Liver (tissue), 9 donors: Measurements from ENCODE around the gene DIDO1. TPM values are rescaled to one million over a fixed set of nuclear protein-coding genes. Genes with fewer than 3 reads are reported as not detected.

Experiments used
- DNase-seq: peaks from one replicate; pipeline ENCODE4 v3.0.0-alpha.2; 2017; ENCODE audit warnings: low spot score
- H3K27ac ChIP-seq, 2 donors: one replicate each; pipeline ENCODE4 v1.7.0; 2013; ENCODE audit warnings: inconsistent platforms in 2 of 2, low read length in 2 of 2, control low read depth in 1 of 2, low read depth in 1 of 2, mild to moderate bottlenecking in 1 of 2
- H3K27me3 ChIP-seq, 4 donors: one replicate each; pipeline versions ENCODE4 v1.6.1 to v1.7.0; 2013; ENCODE audit warnings: low read length in 3 of 4, inconsistent platforms in 1 of 4, mild to moderate bottlenecking in 1 of 4, moderate library complexity in 1 of 4; ENCODE audit not compliant: control insufficient read depth in 4 of 4, insufficient read depth in 4 of 4
- H3K36me3 ChIP-seq, 4 donors: one replicate each; pipeline versions ENCODE4 v1.6.1 to v1.7.0; 2013; ENCODE audit warnings: low read length in 3 of 4, mild to moderate bottlenecking in 3 of 4, low read depth in 1 of 4, moderate library complexity in 1 of 4; ENCODE audit not compliant: control insufficient read depth in 4 of 4, insufficient read depth in 3 of 4
- H3K4me1 ChIP-seq, 4 donors: one replicate each; pipeline versions ENCODE4 v1.6.1 to v1.7.0; 2013; ENCODE audit warnings: low read length in 3 of 4, mild to moderate bottlenecking in 3 of 4, moderate library complexity in 1 of 4; ENCODE audit not compliant: control insufficient read depth in 4 of 4, insufficient read depth in 4 of 4
- H3K4me3 ChIP-seq, 3 donors: one replicate each; pipeline versions ENCODE4 v1.6.1 to v1.7.0; 2013; ENCODE audit warnings: low read length in 3 of 3, control low read depth in 1 of 3, low read depth in 1 of 3, mild to moderate bottlenecking in 1 of 3
- H3K9ac ChIP-seq, 2 donors: one replicate each; pipeline ENCODE4 v1.7.0; 2013; ENCODE audit warnings: low read length in 2 of 2, mild to moderate bottlenecking in 2 of 2, moderate library complexity in 2 of 2, control low read depth in 1 of 2, low read depth in 1 of 2
- H3K9me3 ChIP-seq, 4 donors: one replicate each; pipeline versions ENCODE4 v1.6.1 to v1.7.0; 2013; ENCODE audit warnings: low read length in 3 of 4; ENCODE audit not compliant: control insufficient read depth in 4 of 4
- EGR1 ChIP-seq, 2 donors: IDR thresholded peaks; 2 replicates each; pipeline ENCODE4 v1.6.1; 2016 to 2018; ENCODE audit warnings: antibody characterized with exemption in 2 of 2, low read depth in 2 of 2
- FOXA2 ChIP-seq: IDR thresholded peaks from 2 replicates; pipeline ENCODE4 v1.6.1; 2016; ENCODE audit warnings: antibody characterized with exemption
- HNF4G ChIP-seq: IDR thresholded peaks from 2 replicates; pipeline ENCODE4 v1.6.1; 2016; ENCODE audit warnings: antibody characterized with exemption
- RAD21 ChIP-seq, 2 donors: IDR thresholded peaks; 2 replicates each; pipeline ENCODE4 v1.6.1; 2016; ENCODE audit warnings: antibody characterized with exemption in 2 of 2, mild to moderate bottlenecking in 2 of 2
- RXRA ChIP-seq, 2 donors: IDR thresholded peaks; 2 replicates each; pipeline ENCODE4 v1.6.1; 2017 to 2018; ENCODE audit warnings: antibody characterized with exemption in 2 of 2, mild to moderate bottlenecking in 1 of 2
- SP1 ChIP-seq: IDR thresholded peaks from 2 replicates; pipeline ENCODE4 v1.6.1; 2018; ENCODE audit warnings: antibody characterized with exemption, mild to moderate bottlenecking
- TAF1 ChIP-seq: conservative IDR thresholded peaks from 2 replicates; pipeline ENCODE4 v1.6.1; 2016; ENCODE audit warnings: antibody characterized with exemption, mild to moderate bottlenecking
- YY1 ChIP-seq: IDR thresholded peaks from 2 replicates; pipeline ENCODE4 v1.6.1; 2016; ENCODE audit warnings: antibody characterized with exemption, mild to moderate bottlenecking
- WGBS: extraction: QIAGEN DNeasy Blood & Tissue Kit; methylation state at CpG from one replicate; pipeline ENCODE4 v1.1.7; 2013; 5-methylcytosine and 5-hydroxymethylcytosine counted together
- polyA plus RNA-seq, 2 donors: library from polyadenylated mRNA; stranded (reverse) in 1 of 2; unstranded in 1 of 2; fragments of 200-250 nt in 1 of 2; fragments of >200 nt in 1 of 2; fragmentation: Nextera tagmentation in 1 of 2; extraction: Ambion mirVana in 1 of 2; gene quantifications; one replicate each; pipeline versions ENCODE4 v1.2.1 to v1.2.3, GENCODE V29; 2013 to 2015
- total RNA-seq, 2 donors: library from RNA; depleted of rRNA; stranded (reverse); fragments of >200 nt; gene quantifications; one replicate each; pipeline ENCODE4 v1.2.3, GENCODE V29; 2014
- TF ChIP-seq, protein P1 (sequence below): IDR thresholded peaks from 2 replicates; pipeline ENCODE4 v1.6.1; 2016; ENCODE audit warnings: antibody characterized with exemption
- TF ChIP-seq, protein P2 (sequence below): IDR thresholded peaks from 2 replicates; pipeline ENCODE4 v1.6.1; 2016; ENCODE audit warnings: antibody characterized with exemption
- TF ChIP-seq, protein P3 (sequence below): IDR thresholded peaks from 2 replicates; pipeline ENCODE4 v1.6.1; 2016; ENCODE audit warnings: antibody characterized with exemption
- donor health status: healthy.
- donor health status: healthy.
- donor health status: healthy.
- donor health status: healthy.
- donor health status: healthy.

The DIDO1 gene
- total and polyA plus RNA-seq, 4 donors, result 10.1 to 43.1 (median 17.4) TPM

DNA sequence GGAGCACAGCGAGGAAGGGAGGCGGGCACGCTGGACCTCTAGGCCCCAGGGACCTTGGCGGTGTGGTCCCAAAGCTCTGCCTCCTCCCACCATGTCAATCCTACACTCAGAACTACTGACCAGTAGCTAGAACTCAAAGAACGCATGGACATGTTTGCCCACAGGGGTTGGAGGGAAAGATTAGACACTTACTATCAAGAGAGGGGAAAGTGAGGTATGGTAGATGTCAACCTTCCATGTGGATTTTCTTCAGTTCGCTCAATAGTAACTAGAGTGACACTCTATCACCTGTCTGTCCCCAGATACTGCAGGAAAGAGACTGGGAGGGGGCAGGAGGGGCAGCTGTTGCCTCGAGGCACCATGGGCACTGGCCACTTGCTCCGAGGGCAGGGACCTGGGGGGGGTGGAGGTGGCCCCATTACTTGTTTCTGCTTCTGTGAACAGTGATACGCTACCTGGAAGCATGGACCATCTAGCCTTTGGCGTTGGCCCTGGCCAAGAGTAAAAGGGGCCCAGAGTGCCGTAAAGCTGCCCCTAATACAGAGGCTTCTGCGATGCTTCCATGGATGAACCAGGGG lies 912 bp upstream of the DIDO1 start:
- TF ChIP-seq, protein P1, sequence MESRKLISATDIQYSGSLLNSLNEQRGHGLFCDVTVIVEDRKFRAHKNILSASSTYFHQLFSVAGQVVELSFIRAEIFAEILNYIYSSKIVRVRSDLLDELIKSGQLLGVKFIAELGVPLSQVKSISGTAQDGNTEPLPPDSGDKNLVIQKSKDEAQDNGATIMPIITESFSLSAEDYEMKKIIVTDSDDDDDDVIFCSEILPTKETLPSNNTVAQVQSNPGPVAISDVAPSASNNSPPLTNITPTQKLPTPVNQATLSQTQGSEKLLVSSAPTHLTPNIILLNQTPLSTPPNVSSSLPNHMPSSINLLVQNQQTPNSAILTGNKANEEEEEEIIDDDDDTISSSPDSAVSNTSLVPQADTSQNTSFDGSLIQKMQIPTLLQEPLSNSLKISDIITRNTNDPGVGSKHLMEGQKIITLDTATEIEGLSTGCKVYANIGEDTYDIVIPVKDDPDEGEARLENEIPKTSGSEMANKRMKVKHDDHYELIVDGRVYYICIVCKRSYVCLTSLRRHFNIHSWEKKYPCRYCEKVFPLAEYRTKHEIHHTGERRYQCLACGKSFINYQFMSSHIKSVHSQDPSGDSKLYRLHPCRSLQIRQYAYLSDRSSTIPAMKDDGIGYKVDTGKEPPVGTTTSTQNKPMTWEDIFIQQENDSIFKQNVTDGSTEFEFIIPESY, result no peak
- no peak for TF ChIP-seq TAF1
- TF ChIP-seq RAD21 (IDR thresholded peaks at IDR 0.05), result no peak
- TF ChIP-seq RXRA (IDR thresholded peaks at IDR 0.05), result no peak
- TF ChIP-seq, protein P2, sequence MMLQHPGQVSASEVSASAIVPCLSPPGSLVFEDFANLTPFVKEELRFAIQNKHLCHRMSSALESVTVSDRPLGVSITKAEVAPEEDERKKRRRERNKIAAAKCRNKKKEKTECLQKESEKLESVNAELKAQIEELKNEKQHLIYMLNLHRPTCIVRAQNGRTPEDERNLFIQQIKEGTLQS, result no peak
- peak overlapping the region in 1 of 3 donors; percentile 92 for H3K4me3 ChIP-seq
- no peaks in the 10 kb centered on the region for H3K36me3 ChIP-seq
- 85% methylated on average over 12 of the region's 12 CpGs for WGBS
- H3K4me1 ChIP-seq, result peaks cover 26 to 71% (median 60%) of the 10 kb centered on the region in 4 donors
- H3K27me3 ChIP-seq, result no peaks in the 10 kb centered on the region
- no peak for DNase-seq
- no peak overlapping the region for H3K9ac ChIP-seq
- peak overlapping the region in 1 of 2 donors; percentile 98 for H3K27ac ChIP-seq
- H3K9me3 ChIP-seq, result no peaks in the 10 kb centered on the region

DNA sequence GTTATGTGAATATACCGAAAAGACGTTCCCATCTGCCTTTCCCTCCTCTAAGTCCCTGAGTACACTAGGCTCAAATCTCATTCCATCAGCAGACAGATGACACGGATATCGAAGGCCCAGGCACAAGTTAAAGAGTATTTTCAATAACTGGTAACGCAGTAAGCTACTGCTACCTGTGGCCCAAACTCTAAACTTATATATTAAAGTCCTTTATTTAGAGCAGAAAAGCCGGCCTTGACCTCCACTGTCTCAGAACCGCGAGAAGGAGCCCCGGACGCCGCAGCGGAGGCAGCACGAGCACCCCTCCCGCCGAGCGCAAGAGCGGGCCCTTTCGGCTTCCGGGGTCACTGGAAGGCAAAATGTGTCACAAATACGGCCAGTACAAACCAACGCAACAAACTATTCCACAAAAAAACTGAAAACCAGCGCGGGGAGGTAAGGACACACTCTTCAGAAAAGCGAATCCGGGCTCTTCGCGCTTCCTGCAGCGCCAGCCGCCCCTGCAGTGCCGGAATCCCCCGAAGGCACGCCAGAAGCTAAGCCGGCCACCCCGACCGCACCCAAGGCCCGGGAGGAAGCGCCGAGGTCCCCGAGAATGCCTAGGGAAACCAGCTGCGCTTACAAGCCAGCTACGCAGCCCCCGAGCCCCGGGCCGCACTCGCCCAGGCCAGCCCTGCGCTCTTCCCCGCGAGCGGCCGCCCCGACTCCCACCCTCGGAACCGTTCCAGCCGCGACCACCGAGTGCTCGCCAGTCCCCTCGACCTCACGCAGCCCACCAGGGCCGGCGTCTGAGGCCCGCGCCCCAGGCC lies 681 bp downstream of the DIDO1 start:
- peak overlapping the region; percentile 98 to 99 for H3K27ac ChIP-seq
- no peaks in the 10 kb centered on the region for H3K27me3 ChIP-seq
- DNase-seq, result peak; percentile 50
- TF ChIP-seq, protein P2, result no peak
- TF ChIP-seq FOXA2 (no peak), RXRA (IDR thresholded peaks at IDR 0.05) (no peak), YY1 (peak; percentile 9), TAF1 (no peak), SP1 (no peak), RAD21 (IDR thresholded peaks at IDR 0.05) (no peak), HNF4G (no peak)
- TF ChIP-seq, protein P3, sequence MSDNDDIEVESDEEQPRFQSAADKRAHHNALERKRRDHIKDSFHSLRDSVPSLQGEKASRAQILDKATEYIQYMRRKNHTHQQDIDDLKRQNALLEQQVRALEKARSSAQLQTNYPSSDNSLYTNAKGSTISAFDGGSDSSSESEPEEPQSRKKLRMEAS, result no peak
- H3K36me3 ChIP-seq, result no peaks in the 10 kb centered on the region
- no peaks in the 10 kb centered on the region for H3K9me3 ChIP-seq
- peaks cover 30 to 76% (median 64%) of the 10 kb centered on the region in 4 donors for H3K4me1 ChIP-seq
- under 1% methylated on average over 63 of the region's 63 CpGs for WGBS
- H3K4me3 ChIP-seq, result peak overlapping the region; percentile 92
- peak overlapping the region; percentile 97 to 99 for H3K9ac ChIP-seq

DNA sequence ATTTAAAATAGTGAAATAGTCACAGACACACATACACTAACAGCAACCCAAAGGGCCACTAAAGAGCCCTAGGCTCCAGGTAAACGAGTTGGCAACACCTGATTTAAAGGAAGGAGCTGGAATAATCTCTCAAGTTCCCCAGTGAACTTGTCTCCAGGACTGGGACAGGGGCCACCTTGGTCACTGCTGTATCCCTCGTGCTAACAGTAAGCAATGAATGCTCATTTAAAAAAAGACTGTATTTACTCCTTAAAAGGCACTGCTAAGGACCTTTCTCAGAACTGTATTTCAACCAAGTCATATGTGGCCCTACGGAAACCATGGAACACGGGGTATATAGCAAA lies 1.3 kb downstream of the DIDO1 start:
- Histone ChIP-seq H3K4me3 (peak overlapping the region; percentile 92), H3K9me3 (no peaks in the 10 kb centered on the region), H3K36me3 (no peaks in the 10 kb centered on the region), H3K9ac (peak overlapping the region; percentile 97 to 99), H3K27me3 (no peaks in the 10 kb centered on the region), H3K27ac (peak overlapping the region; percentile 98 to 99), H3K4me1 (peaks cover 33 to 77% (median 66%) of the 10 kb centered on the region in 4 donors)
- TF ChIP-seq EGR1 (IDR thresholded peaks at IDR 0.05; ENCODE audit: low read depth in 2 of 2) (no peak), YY1 (no peak), RXRA (IDR thresholded peaks at IDR 0.05) (no peak), SP1 (no peak), TAF1 (no peak)
- TF ChIP-seq, protein P1, result no peak
- under 1% methylated on average over 4 of the region's 4 CpGs for WGBS
- DNase-seq, result no peak
